ENCODE data around the gene LYPD8. TPM values are rescaled to one million over a fixed set of nuclear protein-coding genes. Genes with fewer than 3 reads are reported as not detected.

LYPD8 gene
- total and polyA plus RNA-seq, 4 donors, result not detected

GRCh38 chr1:248751142-248751541 is 4.4 kb downstream of the LYPD8 start:
- WGBS (ENCODE audit: insufficient coverage), result 69% methylated on average over 5 of the region's 5 CpGs

GRCh38 chr1:248750496-248750895 is 5.1 kb downstream of the LYPD8 start:
- no peaks in the 10 kb centered on the region for H3K4me1 ChIP-seq (ENCODE audit: control insufficient read depth, insufficient read depth, low read length)
- WGBS (ENCODE audit: insufficient coverage), result 66% methylated on average over 2 of the region's 2 CpGs
- H3K27ac ChIP-seq (ENCODE audit: low read depth, low read length), result no peak overlapping the region
- H3K27me3 ChIP-seq (ENCODE audit: control insufficient read depth, insufficient read depth, low read length), result no peaks in the 10 kb centered on the region
- no peak overlapping the region for H3K4me3 ChIP-seq (ENCODE audit: low read depth, low read length)
- no peaks in the 10 kb centered on the region for H3K9me3 ChIP-seq (ENCODE audit: control insufficient read depth, insufficient read depth, low read length)
- DNase-seq (ENCODE audit: low read depth in 4 of 6, low spot score in 6 of 6), result no peak
- no peaks in the 10 kb centered on the region for H3K36me3 ChIP-seq (ENCODE audit: control insufficient read depth, insufficient read depth, low read length)

More at GRCh38 chr1:248751142-248751541, 4.4 kb downstream of the LYPD8 start:
- H3K36me3 ChIP-seq (ENCODE audit: control insufficient read depth, insufficient read depth, low read length), result no peaks in the 10 kb centered on the region
- no peak overlapping the region for H3K27ac ChIP-seq (ENCODE audit: low read depth, low read length)
- H3K9me3 ChIP-seq (ENCODE audit: control insufficient read depth, insufficient read depth, low read length), result no peaks in the 10 kb centered on the region
- H3K4me3 ChIP-seq (ENCODE audit: low read depth, low read length), result no peak overlapping the region
- no peaks in the 10 kb centered on the region for H3K27me3 ChIP-seq (ENCODE audit: control insufficient read depth, insufficient read depth, low read length)
- no peaks in the 10 kb centered on the region for H3K4me1 ChIP-seq (ENCODE audit: control insufficient read depth, insufficient read depth, low read length)
- no peak for DNase-seq (ENCODE audit: low read depth in 4 of 6, low spot score in 6 of 6)

GRCh38 chr1:248748211-248748610 is 7.3 kb downstream of the LYPD8 start:
- no peak overlapping the region for H3K4me3 ChIP-seq (ENCODE audit: low read depth, low read length)

GRCh38 chr1:248740876-248741275 is 14.7 kb downstream of the LYPD8 start:
- WGBS (ENCODE audit: insufficient coverage), result 94% methylated on average over 7 of the region's 7 CpGs
- H3K27me3 ChIP-seq (ENCODE audit: control insufficient read depth, insufficient read depth, low read length), result no peaks in the 10 kb centered on the region
- no peaks in the 10 kb centered on the region for H3K36me3 ChIP-seq (ENCODE audit: control insufficient read depth, insufficient read depth, low read length)
- no peak overlapping the region for H3K4me3 ChIP-seq (ENCODE audit: low read depth, low read length)
- H3K27ac ChIP-seq (ENCODE audit: low read depth, low read length), result no peak overlapping the region
- DNase-seq (ENCODE audit: low read depth in 4 of 6, low spot score in 6 of 6), result no peak
- no peaks in the 10 kb centered on the region for H3K4me1 ChIP-seq (ENCODE audit: control insufficient read depth, insufficient read depth, low read length)
- H3K9me3 ChIP-seq (ENCODE audit: control insufficient read depth, insufficient read depth, low read length), result no peaks in the 10 kb centered on the region

More at GRCh38 chr1:248748211-248748610, 7.3 kb downstream of the LYPD8 start:
- H3K27me3 ChIP-seq (ENCODE audit: control insufficient read depth, insufficient read depth, low read length), result no peaks in the 10 kb centered on the region
- no peak for DNase-seq (ENCODE audit: low read depth in 4 of 6, low spot score in 6 of 6)
- 91% methylated on average over 7 of the region's 10 CpGs for WGBS (ENCODE audit: insufficient coverage)
- H3K4me1 ChIP-seq (ENCODE audit: control insufficient read depth, insufficient read depth, low read length), result no peaks in the 10 kb centered on the region
- H3K36me3 ChIP-seq (ENCODE audit: control insufficient read depth, insufficient read depth, low read length), result no peaks in the 10 kb centered on the region
- no peaks in the 10 kb centered on the region for H3K9me3 ChIP-seq (ENCODE audit: control insufficient read depth, insufficient read depth, low read length)
- no peak overlapping the region for H3K27ac ChIP-seq (ENCODE audit: low read depth, low read length)

DNA sequence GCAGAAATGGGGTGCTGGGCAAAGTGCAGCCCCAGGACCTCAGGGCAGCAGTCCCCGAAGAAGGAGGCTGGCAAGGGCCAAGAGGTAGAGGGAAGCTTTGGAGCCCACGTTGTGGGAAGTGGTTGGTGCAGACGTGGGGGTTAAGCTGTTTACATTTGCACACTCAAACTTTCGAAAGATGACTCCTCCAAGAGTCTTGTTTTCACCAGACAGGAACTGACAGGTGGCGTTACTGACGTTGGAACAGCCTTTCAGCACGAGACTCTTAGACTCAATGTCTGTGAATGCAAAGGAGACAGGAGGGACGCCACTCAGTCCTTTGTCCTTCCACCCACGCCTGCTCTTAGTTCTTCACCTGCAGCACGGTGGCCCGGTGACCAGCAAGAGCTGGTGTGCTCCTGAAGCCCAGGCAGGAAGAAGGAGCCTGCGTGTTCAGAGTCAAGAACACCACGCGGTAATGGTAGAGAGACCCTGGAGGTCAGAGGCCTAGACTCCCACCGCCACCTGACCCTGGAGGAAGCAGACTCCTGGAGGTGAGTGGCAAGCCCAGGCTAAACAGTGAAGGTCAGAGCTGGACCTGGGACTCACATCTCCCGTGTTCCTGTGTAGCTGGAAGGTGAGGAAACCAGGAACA is 15.9 kb downstream of the LYPD8 start:
- no peak for DNase-seq (ENCODE audit: low read depth in 4 of 6, low spot score in 6 of 6)
- 84% methylated on average over 14 of the region's 16 CpGs for WGBS (ENCODE audit: insufficient coverage)
- Histone ChIP-seq H3K4me3 (ENCODE audit: low read depth, low read length) (no peak overlapping the region), H3K36me3 (ENCODE audit: control insufficient read depth, insufficient read depth, low read length) (no peaks in the 10 kb centered on the region), H3K9me3 (ENCODE audit: control insufficient read depth, insufficient read depth, low read length) (no peaks in the 10 kb centered on the region), H3K4me1 (ENCODE audit: control insufficient read depth, insufficient read depth, low read length) (no peaks in the 10 kb centered on the region), H3K27ac (ENCODE audit: low read depth, low read length) (no peak overlapping the region), H3K27me3 (ENCODE audit: control insufficient read depth, insufficient read depth, low read length) (no peaks in the 10 kb centered on the region)

- 74% methylated on average over 4 of the region's 6 CpGs for WGBS (ENCODE audit: insufficient coverage)
- no peaks in the 10 kb centered on the region for H3K9me3 ChIP-seq (ENCODE audit: control insufficient read depth, insufficient read depth, low read length)
- H3K27me3 ChIP-seq (ENCODE audit: control insufficient read depth, insufficient read depth, low read length), result no peaks in the 10 kb centered on the region
- H3K4me3 ChIP-seq (ENCODE audit: low read depth, low read length), result no peak overlapping the region
- H3K27ac ChIP-seq (ENCODE audit: low read depth, low read length), result no peak overlapping the region
- DNase-seq (ENCODE audit: low read depth in 4 of 6, low spot score in 6 of 6), result no peak
- no peaks in the 10 kb centered on the region for H3K36me3 ChIP-seq (ENCODE audit: control insufficient read depth, insufficient read depth, low read length)
- H3K4me1 ChIP-seq (ENCODE audit: control insufficient read depth, insufficient read depth, low read length), result no peaks in the 10 kb centered on the region
These were observed 18.1 kb downstream of the LYPD8 start for GRCh38 chr1:248737457-248737856.

DNA sequence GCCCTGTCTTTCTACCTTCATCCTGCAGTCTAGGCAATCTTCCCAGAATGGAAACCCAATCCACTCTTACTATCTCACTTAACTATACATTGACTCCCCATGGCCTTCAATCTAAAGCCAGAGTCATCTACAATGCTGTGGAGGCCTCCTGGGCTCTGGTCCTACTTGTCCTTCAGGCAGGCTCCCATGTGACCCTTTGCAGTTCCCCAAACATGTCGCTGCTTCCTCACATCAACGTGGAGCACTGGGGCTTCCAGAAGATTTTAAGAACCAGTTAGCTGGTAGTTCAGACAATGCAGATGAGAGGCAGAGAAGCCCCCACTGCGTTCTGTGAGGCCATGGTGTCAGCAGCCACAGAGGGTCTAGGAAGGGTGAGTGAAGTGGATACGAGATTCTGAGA is 18.6 kb downstream of the LYPD8 start:
- H3K4me1 ChIP-seq (ENCODE audit: control insufficient read depth, insufficient read depth, low read length), result no peaks in the 10 kb centered on the region
- H3K36me3 ChIP-seq (ENCODE audit: control insufficient read depth, insufficient read depth, low read length), result no peaks in the 10 kb centered on the region
- H3K4me3 ChIP-seq (ENCODE audit: low read depth, low read length), result no peak overlapping the region
- H3K27me3 ChIP-seq (ENCODE audit: control insufficient read depth, insufficient read depth, low read length), result no peaks in the 10 kb centered on the region
- 93% methylated on average over 3 of the region's 4 CpGs for WGBS (ENCODE audit: insufficient coverage)
- H3K27ac ChIP-seq (ENCODE audit: low read depth, low read length), result no peak overlapping the region
- no peak for DNase-seq (ENCODE audit: low read depth in 4 of 6, low spot score in 6 of 6)
- no peaks in the 10 kb centered on the region for H3K9me3 ChIP-seq (ENCODE audit: control insufficient read depth, insufficient read depth, low read length)

- H3K9me3 ChIP-seq (ENCODE audit: control insufficient read depth, insufficient read depth, low read length), result no peaks in the 10 kb centered on the region
- 49% methylated on average over 4 of the region's 5 CpGs for WGBS (ENCODE audit: insufficient coverage)
- DNase-seq (ENCODE audit: low read depth in 4 of 6, low spot score in 6 of 6), result no peak
These were observed 22.0 kb downstream of the LYPD8 start for GRCh38 chr1:248733566-248733965.

DNA sequence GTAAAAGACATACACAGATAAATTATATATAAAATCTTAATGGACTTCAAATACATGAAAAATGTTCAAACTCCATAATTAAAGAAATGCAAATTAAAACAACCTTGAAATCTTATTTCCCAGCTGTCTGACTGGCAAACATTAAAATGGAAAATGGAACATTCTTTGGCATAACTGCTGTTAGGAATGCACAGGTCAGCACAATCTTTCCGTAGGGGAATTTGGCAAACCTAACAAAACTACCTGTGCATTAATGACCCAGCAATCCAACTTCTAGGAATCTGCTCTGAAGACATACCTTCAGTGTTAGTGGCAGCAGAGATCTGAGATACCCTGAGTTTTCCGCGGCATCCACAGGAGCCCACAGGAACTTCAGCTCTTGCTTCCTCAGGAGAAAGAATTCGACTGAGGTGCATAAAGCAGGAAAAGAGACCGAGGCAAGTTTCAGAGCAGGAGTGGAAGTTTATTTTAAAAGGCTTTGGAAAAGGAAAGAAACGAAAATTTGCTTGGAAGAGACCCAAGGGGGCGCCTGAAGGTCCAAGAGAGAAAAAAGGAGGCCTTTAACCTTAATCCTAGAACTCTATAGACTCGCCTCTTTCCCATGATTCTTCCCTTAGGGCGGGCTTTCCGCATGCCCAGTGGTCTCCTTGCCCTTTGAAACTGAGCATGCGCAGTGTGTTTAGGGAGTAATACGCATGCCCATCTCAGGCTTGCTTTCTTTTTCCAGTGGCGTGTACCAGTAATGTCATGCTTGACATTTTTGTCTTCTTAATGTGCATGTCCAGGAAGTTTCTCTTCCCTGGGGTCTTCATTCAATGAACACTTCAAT is 24.8 kb downstream of the LYPD8 start:
- Histone ChIP-seq H3K36me3 (ENCODE audit: control insufficient read depth, insufficient read depth, low read length) (no peaks in the 10 kb centered on the region), H3K27me3 (ENCODE audit: control insufficient read depth, insufficient read depth, low read length) (no peaks in the 10 kb centered on the region), H3K9me3 (ENCODE audit: control insufficient read depth, insufficient read depth, low read length) (peaks cover 2% of the 10 kb centered on the region), H3K4me3 (ENCODE audit: low read depth, low read length) (no peak overlapping the region), H3K4me1 (ENCODE audit: control insufficient read depth, insufficient read depth, low read length) (no peaks in the 10 kb centered on the region), H3K27ac (ENCODE audit: low read depth, low read length) (no peak overlapping the region)
- 88% methylated on average over 9 of the region's 13 CpGs for WGBS (ENCODE audit: insufficient coverage)
- DNase-seq (ENCODE audit: low read depth in 4 of 6, low spot score in 6 of 6), result no peak

More at GRCh38 chr1:248733566-248733965, 22.0 kb downstream of the LYPD8 start:
- Histone ChIP-seq H3K27ac (ENCODE audit: low read depth, low read length) (no peak overlapping the region), H3K27me3 (ENCODE audit: control insufficient read depth, insufficient read depth, low read length) (no peaks in the 10 kb centered on the region), H3K4me3 (ENCODE audit: low read depth, low read length) (no peak overlapping the region), H3K36me3 (ENCODE audit: control insufficient read depth, insufficient read depth, low read length) (no peaks in the 10 kb centered on the region), H3K4me1 (ENCODE audit: control insufficient read depth, insufficient read depth, low read length) (no peaks in the 10 kb centered on the region)

DNA sequence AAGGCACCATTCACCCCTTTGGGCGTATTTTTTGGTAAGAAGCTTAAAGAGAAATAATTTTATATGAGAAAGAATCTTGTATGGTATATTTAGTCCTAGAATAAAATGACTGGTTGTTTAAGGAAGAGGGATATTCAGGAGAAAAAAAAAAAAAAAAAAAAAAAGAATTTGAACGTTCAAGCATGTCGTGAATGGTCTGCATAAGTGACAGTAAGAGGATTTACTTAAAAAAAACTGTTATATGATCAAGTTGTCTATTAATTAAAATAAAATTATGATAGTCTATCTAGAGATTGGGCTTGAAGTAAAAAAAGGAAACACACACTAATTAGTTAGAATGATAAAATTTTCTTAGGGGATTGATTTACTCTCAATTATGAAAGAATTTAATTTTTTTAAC is 41.3 kb downstream of the LYPD8 start:
- peaks cover 15% of the 10 kb centered on the region for H3K9me3 ChIP-seq (ENCODE audit: control insufficient read depth, insufficient read depth, low read length)
- no peak overlapping the region for H3K4me3 ChIP-seq (ENCODE audit: low read depth, low read length)
- no peak for DNase-seq (ENCODE audit: low read depth in 4 of 6, low spot score in 6 of 6)
- no peak overlapping the region for H3K27ac ChIP-seq (ENCODE audit: low read depth, low read length)
- H3K4me1 ChIP-seq (ENCODE audit: control insufficient read depth, insufficient read depth, low read length), result no peaks in the 10 kb centered on the region
- no CpG with 5 or more reads among the region's 3 CpGs for WGBS (ENCODE audit: insufficient coverage)
- no peaks in the 10 kb centered on the region for H3K36me3 ChIP-seq (ENCODE audit: control insufficient read depth, insufficient read depth, low read length)
- no peaks in the 10 kb centered on the region for H3K27me3 ChIP-seq (ENCODE audit: control insufficient read depth, insufficient read depth, low read length)
